ENCODE data around the gene PSMA7. TPM values are rescaled to one million over a fixed set of nuclear protein-coding genes. Genes with fewer than 3 reads are reported as not detected.

Gene PSMA7
- polyA plus RNA-seq, 1 of the 3 experiments (the other 2 are of a cell fraction) = 801 TPM

DNA sequence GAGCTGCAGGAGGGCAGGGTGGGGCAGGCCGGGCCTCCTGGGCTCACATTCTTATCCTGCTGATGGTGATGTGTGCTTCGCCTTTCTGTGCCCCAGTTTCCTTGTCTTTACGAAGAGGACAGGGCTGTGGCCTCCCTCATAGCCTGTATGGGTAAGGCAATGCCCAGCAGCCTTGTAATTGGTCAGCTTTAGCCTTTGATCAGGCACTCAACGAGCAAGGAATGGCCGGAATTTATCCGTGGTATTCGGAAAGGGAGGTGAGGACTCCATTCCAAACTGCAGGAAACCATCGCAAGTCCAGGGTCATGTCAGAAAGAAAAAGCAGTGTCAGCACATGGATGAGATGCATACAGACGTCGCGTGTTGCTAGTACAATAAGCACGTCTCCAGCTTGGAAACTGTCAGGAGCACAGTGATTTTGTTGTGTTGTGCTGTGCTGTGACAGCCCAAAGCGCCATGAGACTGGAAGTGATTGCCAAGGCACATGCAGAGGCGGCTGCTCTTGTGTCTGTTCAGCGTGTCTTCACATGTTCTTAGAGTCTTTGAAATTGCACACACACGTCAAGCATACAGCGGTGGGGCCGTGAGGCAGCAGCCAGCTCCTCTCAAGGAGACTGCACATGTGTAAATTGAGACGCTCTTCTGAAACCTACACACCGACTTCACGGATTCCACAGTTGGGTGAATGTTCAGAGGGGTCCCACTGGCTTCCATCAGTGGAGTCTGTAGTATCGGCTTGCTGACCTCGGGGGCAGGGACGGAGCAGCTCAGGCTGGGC, 6.5 kb upstream of the PSMA7 start:
- no peak for DNase-seq
- Histone ChIP-seq H3K9me3 (no peaks in the 10 kb centered on the region), H3F3A (replicated peaks; ENCODE audit: insufficient read depth) (no peaks in the 10 kb centered on the region), H3K9ac (no peak overlapping the region), H3K79me2 (ENCODE audit: insufficient read depth) (peaks cover 94% of the 10 kb centered on the region), H3K9me2 (no peaks in the 10 kb centered on the region), H3K27ac (ENCODE audit: low read depth in 2 of 2, low read length in 1 of 2) (no peak overlapping the region), H3K4me3 (ENCODE audit: low read depth in 2 of 2, low read length in 1 of 2) (no peak overlapping the region), H3K27me3 (ENCODE audit: insufficient read depth) (no peaks in the 10 kb centered on the region), H2AFZ (ENCODE audit: low read depth) (no peak overlapping the region), H3K4me2 (no peak overlapping the region), H4K20me1 (ENCODE audit: insufficient read depth) (peaks cover 89% of the 10 kb centered on the region), H3K36me3 (replicated peaks in 1 of 2; ENCODE audit: control insufficient read depth in 1 of 2, insufficient read depth in 2 of 2, low read length in 1 of 2) (peaks cover 13 to 16% of the 10 kb centered on the region in 2 experiments), H3K4me1 (ENCODE audit: control insufficient read depth in 1 of 2, insufficient read depth in 2 of 2, low read depth in 1 of 2, low read length in 1 of 2) (peaks cover 0 to 10% of the 10 kb centered on the region in 2 experiments; a peak in 2 of 4 replicates)
- TF ChIP-seq FOXM1 (IDR thresholded peaks at IDR 0.05; ENCODE audit: low read depth) (no peak), YY1 (IDR thresholded peaks at IDR 0.05; ENCODE audit: low read depth) (no peak), RAD21 (IDR thresholded peaks at IDR 0.05; ENCODE audit: low read length) (no peak), NFIC (IDR thresholded peaks at IDR 0.05; ENCODE audit: borderline replicate concordance) (no peak), JUND (IDR thresholded peaks at IDR 0.05) (no peak), TCF12 (IDR thresholded peaks at IDR 0.05) (no peak), GATA2 (CRISPR knock-in tag; IDR thresholded peaks at IDR 0.05) (no peak), SMC3 (IDR thresholded peaks at IDR 0.05; ENCODE audit: low read depth, low read length) (no peak), FOSL2 (IDR thresholded peaks at IDR 0.05; ENCODE audit: borderline replicate concordance, low read depth) (no peak), CHD2 (IDR thresholded peaks at IDR 0.05; ENCODE audit: low read length, partially characterized antibody) (no peak), RCOR1 (IDR thresholded peaks at IDR 0.05; ENCODE audit: low read length) (no peak), TEAD4 (IDR thresholded peaks at IDR 0.05; ENCODE audit: borderline replicate concordance, insufficient read depth) (no peak), RFX5 (IDR thresholded peaks at IDR 0.05; ENCODE audit: low read length) (no peak), MXI1 (IDR thresholded peaks at IDR 0.05; ENCODE audit: low read depth, low read length) (no peak)
- TF ChIP-seq, protein P1, sequence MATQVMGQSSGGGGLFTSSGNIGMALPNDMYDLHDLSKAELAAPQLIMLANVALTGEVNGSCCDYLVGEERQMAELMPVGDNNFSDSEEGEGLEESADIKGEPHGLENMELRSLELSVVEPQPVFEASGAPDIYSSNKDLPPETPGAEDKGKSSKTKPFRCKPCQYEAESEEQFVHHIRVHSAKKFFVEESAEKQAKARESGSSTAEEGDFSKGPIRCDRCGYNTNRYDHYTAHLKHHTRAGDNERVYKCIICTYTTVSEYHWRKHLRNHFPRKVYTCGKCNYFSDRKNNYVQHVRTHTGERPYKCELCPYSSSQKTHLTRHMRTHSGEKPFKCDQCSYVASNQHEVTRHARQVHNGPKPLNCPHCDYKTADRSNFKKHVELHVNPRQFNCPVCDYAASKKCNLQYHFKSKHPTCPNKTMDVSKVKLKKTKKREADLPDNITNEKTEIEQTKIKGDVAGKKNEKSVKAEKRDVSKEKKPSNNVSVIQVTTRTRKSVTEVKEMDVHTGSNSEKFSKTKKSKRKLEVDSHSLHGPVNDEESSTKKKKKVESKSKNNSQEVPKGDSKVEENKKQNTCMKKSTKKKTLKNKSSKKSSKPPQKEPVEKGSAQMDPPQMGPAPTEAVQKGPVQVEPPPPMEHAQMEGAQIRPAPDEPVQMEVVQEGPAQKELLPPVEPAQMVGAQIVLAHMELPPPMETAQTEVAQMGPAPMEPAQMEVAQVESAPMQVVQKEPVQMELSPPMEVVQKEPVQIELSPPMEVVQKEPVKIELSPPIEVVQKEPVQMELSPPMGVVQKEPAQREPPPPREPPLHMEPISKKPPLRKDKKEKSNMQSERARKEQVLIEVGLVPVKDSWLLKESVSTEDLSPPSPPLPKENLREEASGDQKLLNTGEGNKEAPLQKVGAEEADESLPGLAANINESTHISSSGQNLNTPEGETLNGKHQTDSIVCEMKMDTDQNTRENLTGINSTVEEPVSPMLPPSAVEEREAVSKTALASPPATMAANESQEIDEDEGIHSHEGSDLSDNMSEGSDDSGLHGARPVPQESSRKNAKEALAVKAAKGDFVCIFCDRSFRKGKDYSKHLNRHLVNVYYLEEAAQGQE (IDR thresholded peaks at IDR 0.05; ENCODE audit: low read depth, low read length) = no peak
- TF ChIP-seq, protein P2, sequence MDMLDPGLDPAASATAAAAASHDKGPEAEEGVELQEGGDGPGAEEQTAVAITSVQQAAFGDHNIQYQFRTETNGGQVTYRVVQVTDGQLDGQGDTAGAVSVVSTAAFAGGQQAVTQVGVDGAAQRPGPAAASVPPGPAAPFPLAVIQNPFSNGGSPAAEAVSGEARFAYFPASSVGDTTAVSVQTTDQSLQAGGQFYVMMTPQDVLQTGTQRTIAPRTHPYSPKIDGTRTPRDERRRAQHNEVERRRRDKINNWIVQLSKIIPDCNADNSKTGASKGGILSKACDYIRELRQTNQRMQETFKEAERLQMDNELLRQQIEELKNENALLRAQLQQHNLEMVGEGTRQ (IDR thresholded peaks at IDR 0.05; ENCODE audit: borderline replicate concordance, low read depth, low read length) = no peak
- TF ChIP-seq, protein P3, sequence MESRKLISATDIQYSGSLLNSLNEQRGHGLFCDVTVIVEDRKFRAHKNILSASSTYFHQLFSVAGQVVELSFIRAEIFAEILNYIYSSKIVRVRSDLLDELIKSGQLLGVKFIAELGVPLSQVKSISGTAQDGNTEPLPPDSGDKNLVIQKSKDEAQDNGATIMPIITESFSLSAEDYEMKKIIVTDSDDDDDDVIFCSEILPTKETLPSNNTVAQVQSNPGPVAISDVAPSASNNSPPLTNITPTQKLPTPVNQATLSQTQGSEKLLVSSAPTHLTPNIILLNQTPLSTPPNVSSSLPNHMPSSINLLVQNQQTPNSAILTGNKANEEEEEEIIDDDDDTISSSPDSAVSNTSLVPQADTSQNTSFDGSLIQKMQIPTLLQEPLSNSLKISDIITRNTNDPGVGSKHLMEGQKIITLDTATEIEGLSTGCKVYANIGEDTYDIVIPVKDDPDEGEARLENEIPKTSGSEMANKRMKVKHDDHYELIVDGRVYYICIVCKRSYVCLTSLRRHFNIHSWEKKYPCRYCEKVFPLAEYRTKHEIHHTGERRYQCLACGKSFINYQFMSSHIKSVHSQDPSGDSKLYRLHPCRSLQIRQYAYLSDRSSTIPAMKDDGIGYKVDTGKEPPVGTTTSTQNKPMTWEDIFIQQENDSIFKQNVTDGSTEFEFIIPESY (IDR thresholded peaks at IDR 0.05; ENCODE audit: borderline replicate concordance, low read depth) = no peak
- TF ChIP-seq, protein P4, sequence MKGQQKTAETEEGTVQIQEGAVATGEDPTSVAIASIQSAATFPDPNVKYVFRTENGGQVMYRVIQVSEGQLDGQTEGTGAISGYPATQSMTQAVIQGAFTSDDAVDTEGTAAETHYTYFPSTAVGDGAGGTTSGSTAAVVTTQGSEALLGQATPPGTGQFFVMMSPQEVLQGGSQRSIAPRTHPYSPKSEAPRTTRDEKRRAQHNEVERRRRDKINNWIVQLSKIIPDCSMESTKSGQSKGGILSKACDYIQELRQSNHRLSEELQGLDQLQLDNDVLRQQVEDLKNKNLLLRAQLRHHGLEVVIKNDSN (IDR thresholded peaks at IDR 0.05; ENCODE audit: borderline replicate concordance, low read depth) = no peak
- TF ChIP-seq, protein P5, sequence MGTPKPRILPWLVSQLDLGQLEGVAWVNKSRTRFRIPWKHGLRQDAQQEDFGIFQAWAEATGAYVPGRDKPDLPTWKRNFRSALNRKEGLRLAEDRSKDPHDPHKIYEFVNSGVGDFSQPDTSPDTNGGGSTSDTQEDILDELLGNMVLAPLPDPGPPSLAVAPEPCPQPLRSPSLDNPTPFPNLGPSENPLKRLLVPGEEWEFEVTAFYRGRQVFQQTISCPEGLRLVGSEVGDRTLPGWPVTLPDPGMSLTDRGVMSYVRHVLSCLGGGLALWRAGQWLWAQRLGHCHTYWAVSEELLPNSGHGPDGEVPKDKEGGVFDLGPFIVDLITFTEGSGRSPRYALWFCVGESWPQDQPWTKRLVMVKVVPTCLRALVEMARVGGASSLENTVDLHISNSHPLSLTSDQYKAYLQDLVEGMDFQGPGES (IDR thresholded peaks at IDR 0.05; ENCODE audit: low read depth, low read length) = no peak
- CTCF ChIA-PET = interaction anchor here (1.0 to 1.2 kb wide), 2 partner anchors 8 to 139 kb away, joined by 5 read pairs; no protein-coding TSS in a partner anchor
- 95% methylated on average over 23 of the region's 24 CpGs for WGBS (ENCODE audit: low lambda C conversion rate)
- POLR2A ChIA-PET = no interaction called here
